ENCODE results near the gene NLGN1. TPM values are rescaled to one million over a fixed set of nuclear protein-coding genes. Genes with fewer than 3 reads are reported as not detected.

The NLGN1 gene
- total and polyA plus RNA-seq, 11 donors: 1.8 to 27.6 (median 15.5) TPM

DNA sequence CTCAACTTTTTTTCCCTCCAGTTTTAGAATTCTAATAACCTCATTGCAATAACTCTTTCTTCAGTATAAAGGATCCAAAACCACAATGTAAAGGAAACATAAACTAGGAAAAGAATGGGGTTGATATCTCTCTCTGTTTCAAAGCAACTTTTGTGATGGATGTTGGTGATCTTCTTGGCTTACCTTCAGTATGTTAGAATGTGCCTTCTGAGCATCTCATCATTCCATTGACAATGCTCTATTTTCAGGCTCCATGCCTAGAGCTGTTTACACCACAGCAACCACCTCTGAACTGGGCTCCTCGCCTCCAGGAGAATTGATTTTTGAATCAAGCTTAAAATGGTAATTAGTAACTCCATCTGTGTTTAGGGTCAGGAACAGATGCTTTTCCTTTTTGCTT, 6.6 kb downstream of the NLGN1 start:
- TF ChIP-seq, protein P1, sequence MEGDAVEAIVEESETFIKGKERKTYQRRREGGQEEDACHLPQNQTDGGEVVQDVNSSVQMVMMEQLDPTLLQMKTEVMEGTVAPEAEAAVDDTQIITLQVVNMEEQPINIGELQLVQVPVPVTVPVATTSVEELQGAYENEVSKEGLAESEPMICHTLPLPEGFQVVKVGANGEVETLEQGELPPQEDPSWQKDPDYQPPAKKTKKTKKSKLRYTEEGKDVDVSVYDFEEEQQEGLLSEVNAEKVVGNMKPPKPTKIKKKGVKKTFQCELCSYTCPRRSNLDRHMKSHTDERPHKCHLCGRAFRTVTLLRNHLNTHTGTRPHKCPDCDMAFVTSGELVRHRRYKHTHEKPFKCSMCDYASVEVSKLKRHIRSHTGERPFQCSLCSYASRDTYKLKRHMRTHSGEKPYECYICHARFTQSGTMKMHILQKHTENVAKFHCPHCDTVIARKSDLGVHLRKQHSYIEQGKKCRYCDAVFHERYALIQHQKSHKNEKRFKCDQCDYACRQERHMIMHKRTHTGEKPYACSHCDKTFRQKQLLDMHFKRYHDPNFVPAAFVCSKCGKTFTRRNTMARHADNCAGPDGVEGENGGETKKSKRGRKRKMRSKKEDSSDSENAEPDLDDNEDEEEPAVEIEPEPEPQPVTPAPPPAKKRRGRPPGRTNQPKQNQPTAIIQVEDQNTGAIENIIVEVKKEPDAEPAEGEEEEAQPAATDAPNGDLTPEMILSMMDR (IDR thresholded peaks at IDR 0.05): no peak
- no peak for TF ChIP-seq POLR2A (IDR thresholded peaks at IDR 0.05)
- no peak for ATAC-seq
- no peak for DNase-seq
- peaks cover 0 to 6% (median 0%) of the 10 kb centered on the region in 12 donors for H3K4me1 ChIP-seq
- intact Hi-C loops (cut with DNase I): loop anchor here in 1 of 10 donors (10.0 kb wide), 1 partner anchor 589 kb away; no protein-coding TSS in a partner anchor
- no peaks in the 10 kb centered on the region for H3K36me3 ChIP-seq
- no peak overlapping the region for H3K4me3 ChIP-seq
- WGBS, 4 donors: 91 to 99% (median 93%) methylated on average over 1 of the region's 1 CpG
- no peaks in the 10 kb centered on the region for H3K9me3 ChIP-seq
- H3K27ac ChIP-seq: no peak overlapping the region
- peaks cover 0 to under 1% (median 0%) of the 10 kb centered on the region in 9 donors for H3K27me3 ChIP-seq

DNA sequence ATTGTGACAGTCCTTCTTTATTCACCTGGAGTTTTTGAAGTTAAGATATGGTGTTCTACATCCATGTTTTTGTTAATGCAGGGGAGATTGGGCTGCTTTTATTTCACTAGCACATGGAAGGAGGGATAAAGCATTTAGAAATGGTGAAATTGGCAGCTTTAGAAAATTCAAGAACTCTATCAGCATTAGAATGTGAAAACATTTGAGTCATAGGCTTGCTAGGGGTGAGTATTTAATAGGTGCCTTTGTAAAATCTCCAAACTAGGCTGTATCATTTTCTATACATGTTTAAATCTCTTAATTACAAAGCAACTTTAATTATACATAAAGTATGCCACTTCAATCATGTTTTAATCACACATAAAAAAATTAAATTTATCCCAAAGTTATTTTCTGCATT, 12.9 kb downstream of the NLGN1 start:
- Histone ChIP-seq H3K9me3 (no peaks in the 10 kb centered on the region), H3K27me3 (no peaks in the 10 kb centered on the region), H3K4me3 (no peak overlapping the region), H3K27ac (peak overlapping the region in 3 of 12 donors; percentile 2 to 31 (median 6)), H3K4me1 (peaks cover 0 to 15% (median 7%) of the 10 kb centered on the region in 12 donors), H3K36me3 (no peaks in the 10 kb centered on the region)
- ATAC-seq: no peak
- intact Hi-C loops (cut with DNase I): loop anchor here in 7 of 10 donors (2.0 to 5.0 kb wide), 2 partner anchors 142 kb away; no protein-coding TSS in a partner anchor
- no peak for DNase-seq
- TF ChIP-seq, protein P1 (IDR thresholded peaks at IDR 0.05): no peak
- no peak for TF ChIP-seq POLR2A (IDR thresholded peaks at IDR 0.05)

DNA sequence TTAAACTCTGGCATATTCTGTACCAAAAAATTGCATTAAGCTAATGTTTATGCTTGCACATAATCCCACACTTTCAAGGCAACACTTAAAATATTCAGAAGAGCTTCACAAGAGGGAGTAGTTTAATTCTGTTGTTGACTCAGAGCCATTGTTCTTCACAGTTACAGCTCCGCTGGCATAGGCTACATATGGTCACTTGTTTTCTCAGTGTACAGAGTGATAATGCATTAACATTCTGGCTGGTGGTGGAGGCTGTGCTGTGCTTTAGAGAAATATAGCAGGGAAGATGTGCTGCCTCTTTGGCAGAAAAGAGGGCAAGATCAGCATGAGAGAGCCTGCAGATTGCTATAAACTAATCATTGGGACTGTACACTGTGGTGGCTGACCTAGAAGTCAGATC, 13.3 kb downstream of the NLGN1 start:
- Histone ChIP-seq H3K27ac (peak overlapping the region in 4 of 12 donors; percentile 2 to 44 (median 18)), H3K9me3 (no peaks in the 10 kb centered on the region), H3K4me3 (no peak overlapping the region), H3K27me3 (no peaks in the 10 kb centered on the region), H3K4me1 (peaks cover 0 to 15% (median 7%) of the 10 kb centered on the region in 12 donors), H3K36me3 (no peaks in the 10 kb centered on the region)
- no peak for DNase-seq
- intact Hi-C loops (cut with DNase I): loop anchor here in 8 of 10 donors (1.0 to 5.0 kb wide), 3 partner anchors 141 to 142 kb away; no protein-coding TSS in a partner anchor
- TF ChIP-seq, protein P1 (IDR thresholded peaks at IDR 0.05): peak in 1 of 12 donors; percentile 13
- no peak for TF ChIP-seq POLR2A (IDR thresholded peaks at IDR 0.05)
- ATAC-seq: peak; percentile 65 to 80 (median 71)
- 39 to 64% (median 55%) methylated on average over 1 of the region's 1 CpG for WGBS, 4 donors

DNA sequence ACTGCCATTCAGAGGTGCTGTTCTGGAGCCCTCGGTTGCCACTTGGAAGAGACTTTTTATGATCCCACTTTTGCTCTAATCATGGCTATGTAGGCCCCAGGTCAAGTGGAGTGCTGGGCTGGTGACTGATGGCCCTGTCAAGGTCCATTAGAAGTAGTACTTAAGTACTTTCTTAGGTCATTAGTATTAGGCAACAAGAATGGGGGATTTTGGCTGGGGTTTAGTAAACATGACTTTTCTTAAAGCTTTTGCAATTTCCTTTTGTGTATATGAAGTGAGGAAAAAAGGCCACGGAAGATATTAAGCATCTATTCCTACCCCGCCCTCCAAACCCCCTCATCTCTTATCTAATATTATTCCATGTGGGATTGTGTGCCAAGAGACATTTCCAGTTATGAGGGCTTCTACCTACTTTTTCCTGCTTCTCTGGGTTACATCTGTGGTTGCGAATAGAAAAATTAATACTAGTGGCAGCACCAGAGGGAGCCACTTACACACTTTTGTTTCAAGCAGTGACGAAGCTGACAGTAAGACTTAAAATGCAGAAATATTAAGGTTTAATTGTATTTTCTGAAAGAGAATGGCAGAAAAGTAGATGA, 13.9 kb downstream of the NLGN1 start:
- ATAC-seq (peak; percentile 49 to 85 (median 63)), DNase-seq (peak in 1 of 5 donors; percentile 20)
- intact Hi-C loops (cut with DNase I): loop anchor here in 8 of 10 donors (1.0 to 5.0 kb wide), 3 partner anchors 141 to 142 kb away; no protein-coding TSS in a partner anchor
- H3K4me3 ChIP-seq: peak overlapping the region in 8 of 12 donors; percentile 6 to 43 (median 32)
- 26 to 36% (median 33%) methylated on average over 5 of the region's 5 CpGs for WGBS, 4 donors
- peaks cover 0 to 15% (median 7%) of the 10 kb centered on the region in 12 donors for H3K4me1 ChIP-seq
- H3K27me3 ChIP-seq: no peaks in the 10 kb centered on the region
- H3K36me3 ChIP-seq: no peaks in the 10 kb centered on the region
- TF ChIP-seq, protein P1 (IDR thresholded peaks at IDR 0.05): peak; percentile 20 to 60 (median 50)
- TF ChIP-seq POLR2A (IDR thresholded peaks at IDR 0.05): no peak
- peak overlapping the region in 4 of 12 donors; percentile 2 to 44 (median 18) for H3K27ac ChIP-seq
- no peaks in the 10 kb centered on the region for H3K9me3 ChIP-seq

All from heart left ventricle (tissue), 16 donors.